ENCODE data around the gene CAPNS2. TPM values are rescaled to one million over a fixed set of nuclear protein-coding genes. Genes with fewer than 3 reads are reported as not detected.
"Not testable (repeated sequence)": the region's sequence is repeated elsewhere in the genome, so short reads cannot be mapped to it uniquely, and the experiment has no call there.

The CAPNS2 gene
- total RNA-seq, 1 donor from 2014 or later, result 0.55 TPM

DNA sequence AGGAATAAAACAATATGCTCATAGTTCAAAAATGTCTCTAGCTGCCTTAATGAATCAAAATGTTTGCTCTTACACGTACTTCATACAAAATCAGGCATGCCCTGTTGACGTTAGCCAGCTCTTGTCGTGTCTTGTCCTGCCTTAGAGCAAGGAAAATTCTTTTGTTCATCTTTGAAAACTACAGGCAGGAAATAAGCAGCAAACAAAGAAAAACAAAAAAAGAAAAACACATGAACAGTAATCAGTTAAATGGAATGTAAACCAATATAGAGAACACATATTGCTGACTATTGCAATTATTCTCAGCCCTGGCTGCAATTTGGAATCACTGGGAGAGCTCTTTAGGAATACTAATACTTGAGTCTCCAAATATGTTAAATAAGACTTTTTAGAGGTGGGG is 1.7 kb downstream of the CAPNS2 start:
- DNase-seq (ENCODE audit: low spot score), result no peak

DNA sequence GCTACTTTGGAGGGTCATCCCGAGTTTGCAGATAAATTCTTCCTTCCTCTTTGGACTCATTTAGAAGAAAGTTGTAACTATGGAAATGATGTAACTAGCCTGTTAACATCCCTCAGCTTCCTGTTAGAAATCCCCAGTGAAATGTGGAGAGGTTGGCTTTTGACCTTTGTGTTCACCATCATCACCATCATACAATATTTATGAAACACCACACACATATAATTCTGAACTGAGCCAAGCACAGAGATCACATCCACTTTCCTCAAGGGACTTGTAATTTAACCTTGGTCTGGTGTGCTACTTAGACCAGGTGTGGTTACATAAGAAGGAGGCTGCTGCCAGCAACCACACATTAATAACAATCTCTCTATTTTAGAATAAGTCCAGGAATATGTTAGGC is 2.5 kb downstream of the CAPNS2 start:
- no peak for DNase-seq (ENCODE audit: low spot score)

GRCh38 chr16:55570159-55570558 is 3.7 kb downstream of the CAPNS2 start:
- no peak for DNase-seq (ENCODE audit: low spot score)

DNA sequence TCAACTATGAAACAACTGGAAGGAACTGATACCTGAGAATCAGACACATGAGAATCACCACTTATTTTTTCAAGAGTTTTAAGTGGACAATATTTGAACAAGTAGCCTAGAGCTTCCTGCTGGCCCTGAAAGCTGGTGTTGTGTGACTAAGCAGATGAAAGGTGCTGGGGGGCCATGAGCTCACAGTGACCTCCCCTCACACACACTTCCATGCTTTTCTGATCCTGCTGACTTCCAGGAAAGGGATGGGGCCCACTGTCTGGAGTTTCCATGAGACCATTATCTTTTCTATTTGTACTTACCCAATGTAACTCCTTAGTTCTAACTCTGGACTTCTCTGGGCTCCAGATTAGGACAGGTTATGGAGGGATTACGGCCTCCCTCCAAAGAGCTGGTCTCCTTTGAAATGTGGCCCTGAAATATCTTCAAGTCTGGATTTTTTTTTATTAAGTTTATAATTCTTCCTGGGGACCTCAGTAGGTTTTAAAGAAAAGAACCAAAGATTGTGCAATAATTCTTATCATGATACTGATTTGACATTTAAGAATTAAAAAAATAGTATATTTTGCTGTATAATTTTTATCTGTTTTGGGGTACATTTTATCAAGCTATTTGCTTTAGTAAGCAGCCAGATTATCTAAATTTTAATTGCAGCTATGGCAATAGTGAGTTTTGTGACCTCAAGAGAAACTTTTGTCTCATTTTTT is 4.9 kb downstream of the CAPNS2 start:
- DNase-seq (ENCODE audit: low spot score), result no peak

GRCh38 chr16:55572439-55572838 is 6.0 kb downstream of the CAPNS2 start:
- no peak for DNase-seq (ENCODE audit: low spot score)

- no peak for DNase-seq (ENCODE audit: low spot score)
Observed at GRCh38 chr16:55574811-55575210, 8.3 kb downstream of the CAPNS2 start.

DNA sequence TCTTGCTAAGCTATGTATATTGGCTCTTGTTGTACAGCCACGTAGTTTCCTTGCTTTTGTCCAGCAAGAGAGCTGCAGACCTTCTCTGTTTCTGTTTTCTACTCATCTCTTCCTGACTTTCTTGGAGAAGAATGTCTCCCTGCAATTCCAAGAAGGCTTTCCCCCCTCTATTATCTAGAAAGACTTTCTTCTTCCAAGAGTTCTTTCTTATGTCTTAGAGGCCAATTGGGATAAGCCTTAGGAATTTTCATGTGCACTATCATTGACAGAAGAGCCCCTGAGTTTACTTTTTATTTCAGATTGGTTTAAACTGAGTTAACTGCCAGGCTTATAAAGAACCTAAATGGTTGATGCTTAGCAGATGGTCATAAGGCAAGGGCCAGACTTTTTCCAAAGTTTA is 9.0 kb downstream of the CAPNS2 start:
- no peak for DNase-seq (ENCODE audit: low spot score)

DNA sequence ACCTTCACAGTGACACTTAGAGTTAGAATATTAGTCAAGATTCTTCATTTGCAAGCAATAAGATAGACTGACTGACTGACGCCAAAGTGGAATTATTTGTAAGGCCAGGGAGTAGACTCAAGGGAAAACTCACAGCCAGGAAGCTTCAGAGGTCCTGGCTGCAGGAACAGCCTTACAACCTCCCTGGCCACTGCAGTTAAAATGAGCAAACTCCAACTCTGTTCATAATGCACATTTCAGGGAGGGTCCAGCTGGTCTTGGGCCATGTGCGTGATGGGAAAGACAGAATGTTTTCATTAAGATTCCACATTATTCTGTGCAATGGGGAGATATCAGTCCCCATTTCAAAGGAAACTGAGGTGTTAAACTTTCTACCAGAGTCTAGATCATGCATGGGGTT is 9.9 kb downstream of the CAPNS2 start:
- DNase-seq (ENCODE audit: low spot score), result no peak

DNA sequence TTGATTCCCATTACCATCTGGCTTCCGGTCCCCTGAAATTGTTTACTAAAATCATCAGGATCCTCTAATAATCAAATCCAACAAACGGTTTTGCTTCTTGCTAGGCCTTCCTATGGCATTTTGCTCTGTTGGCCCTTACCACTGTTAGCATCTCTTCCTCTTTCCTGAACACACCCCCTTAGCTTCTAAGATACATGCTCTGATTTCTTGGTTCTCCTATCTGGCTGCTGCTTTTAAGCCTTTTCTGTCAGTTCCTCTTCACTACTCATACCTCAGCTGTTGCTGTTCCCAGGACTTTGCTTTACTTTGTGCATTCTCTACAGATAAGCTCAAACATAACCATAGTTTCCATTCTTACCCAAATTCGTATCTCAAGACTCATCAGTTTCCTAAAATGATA is 11.4 kb downstream of the CAPNS2 start:
- DNase-seq (ENCODE audit: low spot score), result no peak

DNA sequence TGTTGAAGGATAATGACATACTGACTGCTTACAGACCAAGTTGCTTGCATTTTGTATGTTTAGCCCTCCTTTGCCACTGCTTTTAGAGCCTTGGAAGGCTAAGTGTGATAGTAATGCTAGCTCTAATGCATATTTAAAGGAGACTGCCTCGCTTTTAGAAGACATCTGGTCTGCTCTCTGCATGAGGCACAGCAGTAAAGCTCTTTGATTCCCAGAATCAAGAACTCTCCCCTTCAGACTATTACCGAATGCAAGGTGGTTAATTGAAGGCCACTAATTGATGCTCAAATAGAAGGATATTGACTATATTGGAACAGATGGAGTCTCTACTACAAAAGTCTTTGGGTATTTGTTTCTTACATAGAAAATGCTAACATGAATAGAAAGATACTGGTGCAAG is 19.1 kb downstream of the CAPNS2 start:
- DNase-seq (ENCODE audit: low spot score), result no peak

DNA sequence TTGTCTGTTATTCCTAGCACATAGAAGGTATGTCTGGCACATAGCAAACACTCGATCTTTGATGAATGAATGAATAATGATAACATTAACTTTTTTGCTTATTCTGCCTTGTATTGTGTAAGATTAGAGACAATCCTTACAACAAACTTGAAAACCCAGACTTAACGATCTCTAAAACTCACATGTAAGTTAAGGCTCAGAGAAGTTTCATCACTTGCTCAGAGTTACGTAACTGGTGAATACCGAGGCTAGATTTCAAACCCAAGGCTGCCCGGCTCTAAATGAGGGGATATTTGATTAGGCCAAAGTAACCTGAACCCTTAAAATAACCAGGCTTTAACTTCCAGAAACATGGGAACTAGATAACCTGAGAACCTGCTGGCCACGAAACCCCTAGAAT is 22.3 kb downstream of the CAPNS2 start:
- no peak for DNase-seq (ENCODE audit: low spot score)

GRCh38 chr16:55592306-55592705 is 25.8 kb downstream of the CAPNS2 start:
- DNase-seq (ENCODE audit: low spot score), result no peak

- no peak for DNase-seq (ENCODE audit: low spot score)
Observed at GRCh38 chr16:55597928-55598327, 31.4 kb downstream of the CAPNS2 start.

DNA sequence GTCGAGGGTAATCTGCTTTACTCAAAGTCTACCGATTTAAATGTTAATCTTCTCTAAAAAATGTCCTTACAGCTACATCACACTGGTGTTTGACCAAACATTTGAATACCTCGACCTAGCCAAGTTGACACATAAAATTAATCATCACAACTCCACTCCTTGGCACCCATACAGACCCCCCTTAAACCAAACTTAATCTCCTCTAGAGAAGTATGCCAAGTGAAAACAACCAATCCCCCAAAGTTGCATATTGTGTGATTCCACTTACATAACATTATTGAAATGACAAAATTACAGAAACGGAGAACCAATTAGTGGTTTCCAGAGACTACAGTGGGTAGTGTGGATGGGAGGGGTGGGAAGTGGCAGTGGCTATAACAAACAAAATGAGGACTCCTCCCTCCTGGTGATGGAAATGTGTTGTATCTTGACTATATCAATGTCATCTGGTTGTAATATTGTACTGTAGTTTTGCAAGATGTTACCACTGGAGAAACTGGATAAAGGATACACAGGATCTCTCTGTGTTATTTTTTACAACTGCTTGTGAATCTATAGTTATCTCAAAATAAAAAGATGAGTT is 39.4 kb downstream of the CAPNS2 start:
- no peak for DNase-seq (ENCODE audit: low spot score)

GRCh38 chr16:55613613-55614335 is 47.3 kb downstream of the CAPNS2 start:
- no peak for DNase-seq (ENCODE audit: low spot score)

- DNase-seq (ENCODE audit: low spot score), result no peak
Observed at GRCh38 chr16:55615071-55615470, 48.6 kb downstream of the CAPNS2 start.

GRCh38 chr16:55615670-55616069 is 49.2 kb downstream of the CAPNS2 start:
- not testable (repeated sequence) for DNase-seq (ENCODE audit: low spot score)

Other genes starting within 250 kb of the CAPNS2 start
- 0.17 TPM for gene IRX6, start 242.5 kb upstream of the CAPNS2 start, total RNA-seq
- 264 TPM for gene MMP2, start 87.5 kb upstream of the CAPNS2 start, total RNA-seq
- gene LPCAT2, start 57.6 kb upstream of the CAPNS2 start, total RNA-seq, result 15.8 TPM
- 0.23 TPM for gene SLC6A2, start 89.3 kb downstream of the CAPNS2 start, total RNA-seq